CD4-positive, alpha-beta T cell treated with Interleukin-17A for 1 hour (primary cell): ENCODE data around the gene NFIA.
A peak's percentile ranks its signal among the peaks of the same experiment; 100 is the strongest.

Experiments
- DNase-seq: peaks from one replicate; pipeline ENCODE4 v3.0.0-alpha.2; 2020

The NFIA gene

DNA sequence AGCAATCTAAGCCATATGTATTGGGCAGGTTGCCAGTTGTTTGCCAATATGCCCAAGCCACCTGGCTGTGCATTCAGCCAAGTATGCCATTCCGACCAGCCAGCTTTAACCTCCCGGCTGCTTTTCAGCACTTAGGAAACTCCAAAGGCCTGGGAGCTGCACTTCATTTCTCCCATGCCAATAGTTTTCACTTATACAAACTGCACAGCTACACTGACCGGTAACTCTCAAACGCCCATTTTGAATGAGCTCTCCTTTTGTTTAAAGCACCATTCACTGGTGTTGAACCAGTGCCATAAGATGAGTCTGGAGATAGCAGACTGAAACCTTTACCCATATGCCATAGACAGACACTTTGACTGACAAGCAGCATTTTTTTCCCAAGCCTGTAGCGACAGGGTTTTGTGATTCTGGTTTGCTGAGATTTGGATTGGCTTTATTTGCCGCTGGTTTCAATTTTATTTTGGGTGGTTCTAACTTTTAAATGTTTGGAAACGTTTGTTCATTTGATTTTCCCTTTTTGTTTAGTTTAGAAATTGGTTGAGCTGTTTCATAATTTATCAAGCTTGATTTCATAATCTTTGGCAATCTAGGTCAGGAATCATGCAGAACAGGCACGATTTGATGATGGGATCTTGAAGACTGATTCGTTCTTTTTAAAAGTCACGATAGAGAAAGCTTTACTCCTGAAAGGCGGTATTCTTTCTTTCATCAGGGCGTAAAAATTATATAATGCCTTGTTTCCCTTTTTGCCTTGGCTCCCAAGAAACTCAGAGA, 144.6 kb downstream of the NFIA start:
- DNase-seq: no peak

DNA sequence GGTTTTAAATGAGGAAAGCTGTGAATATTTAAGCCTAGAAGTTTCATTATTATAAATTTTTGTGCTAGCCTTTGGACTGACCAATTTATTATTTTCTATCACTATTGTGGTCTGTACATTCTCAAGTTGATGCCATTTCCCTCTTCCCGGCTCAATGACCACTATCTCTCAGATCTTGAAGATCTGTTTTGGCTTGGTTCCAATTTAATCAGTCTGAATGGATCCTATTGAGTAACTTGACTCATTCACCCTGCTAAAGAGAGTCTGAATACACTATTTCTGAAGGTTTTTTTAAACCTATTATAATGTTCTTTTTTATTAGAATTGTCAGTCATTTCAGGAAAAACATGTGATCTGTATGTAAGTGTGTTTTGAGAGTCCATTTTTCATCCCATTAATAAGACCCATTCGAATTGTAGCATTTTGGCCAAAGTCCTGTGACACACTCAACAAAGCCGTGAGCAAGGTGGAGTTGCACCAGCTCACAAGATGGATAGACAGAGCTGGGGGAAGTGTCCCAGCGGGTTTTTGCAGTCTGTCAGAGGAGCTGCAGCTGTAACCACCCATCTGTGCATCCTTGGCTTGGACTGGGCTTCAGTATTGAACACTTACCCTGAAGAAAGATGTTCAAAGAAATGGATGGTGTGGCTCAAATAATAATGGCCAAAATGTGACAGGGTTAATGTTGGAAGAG, 145.6 kb downstream of the NFIA start:
- DNase-seq: no peak

DNA sequence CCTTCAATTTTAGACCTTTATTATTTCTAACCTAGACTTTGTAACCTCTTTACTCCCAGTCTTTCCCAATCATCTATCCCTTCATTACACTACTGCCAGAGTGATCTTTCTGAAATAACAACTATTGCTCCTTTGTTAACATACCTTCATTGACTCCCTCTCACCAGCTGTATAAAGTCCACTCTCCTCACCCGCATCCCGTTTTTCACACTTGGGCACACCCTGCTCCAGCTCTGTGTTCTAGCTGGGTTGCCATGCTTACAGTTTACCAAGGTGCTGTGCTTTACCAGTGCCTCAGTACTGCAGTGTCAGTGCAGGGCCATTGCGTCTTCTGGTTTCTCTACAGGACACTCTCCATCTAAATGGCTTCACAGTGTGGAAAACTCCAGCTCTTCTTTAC, 148.2 kb downstream of the NFIA start:
- no peak for DNase-seq

DNA sequence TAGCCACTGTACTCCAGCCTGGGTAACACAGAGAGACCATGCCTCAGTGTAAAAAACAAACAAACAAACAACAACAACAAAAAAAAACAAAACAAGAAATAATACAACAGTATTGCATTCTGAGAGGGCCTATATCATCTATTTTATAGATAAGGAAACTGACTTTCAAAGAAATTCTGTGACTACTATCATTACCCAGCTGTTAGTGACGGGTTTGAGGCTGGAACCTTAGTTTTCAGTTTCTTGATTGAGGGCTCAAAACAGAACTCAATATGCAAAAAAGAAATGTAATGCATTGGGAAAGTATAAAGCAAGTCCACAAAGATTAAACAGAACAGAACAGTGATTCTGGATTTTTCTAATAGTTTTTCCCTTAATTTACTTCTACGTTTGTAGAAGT, 149.4 kb downstream of the NFIA start:
- DNase-seq: no peak

DNA sequence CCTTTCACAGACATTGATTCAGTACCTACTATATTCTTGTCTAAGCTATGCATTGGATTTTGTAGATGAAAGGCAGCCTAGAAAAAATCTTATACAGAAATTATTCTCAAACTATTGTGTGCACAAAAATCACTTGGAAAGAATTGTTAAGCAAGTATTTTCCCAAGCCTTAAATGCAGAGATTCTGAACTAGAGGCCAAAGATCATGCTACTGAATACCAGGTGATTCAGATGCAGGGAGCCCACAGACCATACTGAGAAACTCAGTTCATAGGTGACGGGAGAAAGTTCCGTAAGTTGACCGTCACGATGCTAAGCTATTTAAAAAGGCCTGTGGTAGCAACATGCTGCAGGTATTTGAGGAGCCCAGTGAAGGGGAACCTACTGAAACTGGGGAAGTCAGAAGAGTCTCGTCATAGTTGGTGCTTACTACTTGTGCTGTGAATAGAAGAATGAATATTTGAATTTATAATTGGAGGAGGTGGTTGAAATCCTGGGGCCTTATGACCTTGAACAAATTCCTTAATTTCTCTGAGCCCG, 150.8 kb downstream of the NFIA start:
- no peak for DNase-seq

DNA sequence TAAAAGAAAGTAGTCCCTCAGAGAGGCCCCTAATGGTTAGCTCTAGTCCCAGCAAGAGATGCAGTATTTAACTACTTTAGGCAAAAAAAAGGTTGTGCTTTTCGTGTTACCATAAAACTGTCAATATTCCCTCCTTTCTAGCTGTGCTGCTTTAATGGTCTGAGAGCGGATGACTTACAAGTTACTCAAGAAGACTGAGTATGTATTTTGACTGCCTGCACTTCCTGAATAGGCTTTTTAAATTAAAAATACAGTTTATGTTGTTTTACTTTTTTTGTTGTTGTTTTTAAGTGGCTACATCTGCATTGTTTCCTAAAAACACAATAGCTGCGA, 152.2 kb downstream of the NFIA start:
- DNase-seq: no peak

DNA sequence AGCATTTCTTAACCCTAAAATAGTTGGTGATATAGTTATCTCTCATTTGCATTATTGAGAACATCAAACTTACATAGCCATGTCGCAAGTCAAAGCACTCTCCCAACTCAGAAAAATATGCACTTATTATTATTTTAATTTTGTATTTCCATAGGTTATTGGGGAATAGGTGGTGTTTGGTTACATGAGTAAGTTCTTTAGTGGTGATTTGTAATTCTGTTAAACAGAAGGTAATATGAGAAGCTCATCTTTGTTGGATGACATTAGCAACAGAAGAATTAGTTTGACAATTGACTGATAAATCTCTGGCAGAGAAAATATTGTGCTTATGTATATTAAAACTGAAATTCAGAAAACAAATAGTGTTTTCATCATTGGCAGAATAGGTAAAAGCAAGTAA, 154.8 kb downstream of the NFIA start:
- no peak for DNase-seq

DNA sequence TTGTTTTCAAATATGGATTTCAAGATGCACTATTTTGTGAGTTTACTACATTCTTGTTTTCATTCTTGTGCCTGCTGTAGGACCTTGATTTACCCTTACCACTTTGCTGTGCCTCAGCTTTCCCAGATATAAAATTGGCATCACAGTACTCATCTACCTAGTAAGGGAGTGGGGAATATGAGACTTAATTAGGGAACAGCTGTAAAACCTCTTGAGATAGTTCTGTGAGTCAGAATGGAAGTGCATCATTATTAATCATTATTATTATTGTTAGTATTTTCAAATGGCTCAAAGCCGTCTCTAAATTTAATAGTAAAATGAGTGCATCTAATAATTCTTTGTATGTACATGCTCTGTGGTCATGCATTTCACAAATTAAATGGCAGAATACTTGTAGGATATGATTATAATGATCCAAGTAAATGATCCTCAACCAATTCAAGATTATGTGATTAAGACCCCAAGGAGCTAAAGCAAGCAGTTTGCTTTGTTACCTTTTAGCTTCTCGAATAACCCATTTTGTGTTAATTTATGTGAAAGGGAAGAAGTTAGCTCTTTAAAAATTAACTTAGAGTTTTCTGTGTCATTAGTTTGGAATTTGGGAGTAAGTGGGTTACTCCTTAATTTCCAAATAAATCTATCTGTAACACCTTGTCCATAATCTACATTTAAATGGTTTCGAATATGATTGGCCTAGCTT, 155.4 kb downstream of the NFIA start:
- no peak for DNase-seq

DNA sequence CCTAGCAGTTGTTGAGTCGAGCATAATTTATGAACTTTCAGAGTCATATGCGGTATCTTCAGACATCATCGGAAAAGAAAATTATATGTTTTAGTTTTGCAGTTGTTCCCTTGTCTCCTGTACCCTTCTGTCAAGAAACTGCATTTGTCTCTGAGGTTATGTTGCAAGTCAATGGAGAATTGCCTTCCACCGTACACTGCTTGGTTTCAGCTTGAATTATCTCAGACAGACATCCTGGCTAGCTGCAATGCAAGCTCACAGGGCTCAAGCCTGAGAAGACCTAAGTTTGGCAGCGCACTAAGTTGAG, 156.0 kb downstream of the NFIA start:
- DNase-seq: no peak

DNA sequence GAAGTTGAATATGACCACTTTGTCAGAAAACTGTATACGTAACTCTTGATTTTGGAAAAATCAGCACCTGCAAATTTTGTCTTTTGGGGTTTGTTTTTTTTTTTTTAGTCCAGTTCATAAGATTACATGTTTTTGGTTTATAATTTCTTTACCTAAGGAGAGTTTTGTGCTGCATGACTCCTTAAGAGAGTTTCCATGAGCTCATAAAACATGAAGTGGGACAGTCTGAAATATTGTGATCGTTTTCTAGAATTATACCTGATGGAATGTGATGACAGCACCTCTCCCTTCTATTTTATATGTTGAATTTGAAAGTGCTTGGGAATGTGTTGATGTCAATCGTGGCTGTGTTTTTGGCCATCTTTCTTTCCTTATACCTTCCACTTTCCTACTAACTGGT, 158.5 kb downstream of the NFIA start:
- no peak for DNase-seq

DNA sequence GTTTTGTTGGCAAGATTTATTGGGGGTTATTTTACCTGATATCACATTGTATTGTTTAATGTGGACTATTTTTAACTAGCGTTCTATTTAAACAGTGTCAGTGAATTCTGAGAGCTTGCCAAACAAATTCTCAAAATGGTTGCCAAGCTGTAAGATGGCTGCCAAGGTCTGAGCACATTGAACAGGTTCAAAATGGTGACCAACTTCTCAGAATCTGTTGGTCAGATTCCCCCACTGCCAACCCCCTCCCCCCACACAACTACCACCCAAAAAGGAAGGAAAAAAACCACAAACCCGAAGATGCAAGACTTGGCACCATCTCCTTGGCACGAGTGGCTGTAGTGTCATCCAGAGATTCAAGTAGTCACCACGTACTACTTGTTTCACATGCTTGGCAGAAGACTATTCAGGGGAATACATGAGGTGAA, 159.1 kb downstream of the NFIA start:
- DNase-seq: no peak

DNA sequence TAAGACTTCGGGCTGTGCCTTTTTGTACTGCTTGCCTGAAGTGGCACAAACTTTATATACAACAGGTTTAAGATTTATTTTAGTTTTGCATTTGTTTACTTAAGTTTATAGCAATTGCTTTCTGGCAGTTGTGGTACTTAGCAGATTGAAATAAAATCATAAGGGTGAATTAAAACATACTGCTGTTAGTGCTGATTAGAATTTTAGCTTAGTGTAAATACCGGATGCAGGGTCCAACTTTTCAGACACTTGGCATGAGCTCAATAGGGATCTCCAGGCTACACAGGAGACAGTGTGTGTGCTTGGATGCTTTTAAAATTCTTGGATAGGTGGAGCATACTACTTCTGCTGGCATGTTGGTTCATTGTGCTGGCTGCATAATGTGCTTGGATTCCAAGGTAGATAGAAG, 159.6 kb downstream of the NFIA start:
- no peak for DNase-seq

DNA sequence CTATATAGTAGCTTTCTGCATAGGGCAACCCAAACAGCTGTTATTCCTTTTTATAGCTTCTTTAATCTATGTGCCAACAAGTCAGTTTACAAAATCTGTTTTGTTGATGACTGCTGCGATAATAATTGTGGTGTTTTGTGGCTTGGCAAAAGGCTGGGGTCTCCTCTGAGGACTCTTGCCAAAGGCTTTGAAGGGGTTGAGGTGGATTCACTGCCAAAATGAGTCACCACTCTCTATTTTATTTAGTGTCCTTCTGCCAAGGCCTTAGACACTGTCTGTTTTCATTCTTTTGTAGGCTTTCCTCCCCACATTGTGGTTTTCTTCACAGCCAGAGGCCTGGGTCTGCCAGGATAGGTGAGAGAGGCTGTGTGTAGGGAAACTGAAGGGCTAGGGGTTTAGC, 161.8 kb downstream of the NFIA start:
- no peak for DNase-seq

DNA sequence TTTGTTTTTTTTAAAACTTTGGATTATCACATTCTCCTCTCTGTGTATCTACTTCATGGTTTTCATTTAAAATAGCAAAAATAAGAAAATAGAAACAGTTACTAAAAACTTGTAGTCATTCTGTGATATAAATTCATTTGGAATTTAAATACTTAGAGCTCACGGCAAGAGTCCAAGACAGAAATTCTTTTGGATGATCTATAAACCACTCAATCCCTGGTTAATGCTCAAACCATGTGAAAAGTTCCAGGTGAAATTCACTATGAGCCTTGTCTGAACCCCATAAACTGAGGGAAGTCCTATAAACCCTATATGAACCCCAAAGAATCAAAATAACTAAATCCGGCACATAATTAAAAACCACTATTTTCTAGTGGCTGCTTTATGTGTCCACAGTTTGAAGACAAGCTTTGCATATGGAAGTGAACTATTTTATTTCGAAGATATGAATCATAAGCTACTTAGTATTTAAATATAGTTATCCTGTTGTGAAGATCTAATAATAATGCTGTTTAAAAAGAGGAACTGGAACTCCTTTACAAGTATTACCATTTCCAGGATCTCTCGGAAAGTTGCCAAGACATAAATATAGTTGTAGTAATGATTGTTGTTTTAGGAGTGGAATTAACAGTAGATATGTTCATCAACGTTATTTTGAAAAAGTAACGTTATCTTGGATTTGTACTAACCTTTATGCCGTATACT, 163.5 kb downstream of the NFIA start:
- no peak for DNase-seq

DNA sequence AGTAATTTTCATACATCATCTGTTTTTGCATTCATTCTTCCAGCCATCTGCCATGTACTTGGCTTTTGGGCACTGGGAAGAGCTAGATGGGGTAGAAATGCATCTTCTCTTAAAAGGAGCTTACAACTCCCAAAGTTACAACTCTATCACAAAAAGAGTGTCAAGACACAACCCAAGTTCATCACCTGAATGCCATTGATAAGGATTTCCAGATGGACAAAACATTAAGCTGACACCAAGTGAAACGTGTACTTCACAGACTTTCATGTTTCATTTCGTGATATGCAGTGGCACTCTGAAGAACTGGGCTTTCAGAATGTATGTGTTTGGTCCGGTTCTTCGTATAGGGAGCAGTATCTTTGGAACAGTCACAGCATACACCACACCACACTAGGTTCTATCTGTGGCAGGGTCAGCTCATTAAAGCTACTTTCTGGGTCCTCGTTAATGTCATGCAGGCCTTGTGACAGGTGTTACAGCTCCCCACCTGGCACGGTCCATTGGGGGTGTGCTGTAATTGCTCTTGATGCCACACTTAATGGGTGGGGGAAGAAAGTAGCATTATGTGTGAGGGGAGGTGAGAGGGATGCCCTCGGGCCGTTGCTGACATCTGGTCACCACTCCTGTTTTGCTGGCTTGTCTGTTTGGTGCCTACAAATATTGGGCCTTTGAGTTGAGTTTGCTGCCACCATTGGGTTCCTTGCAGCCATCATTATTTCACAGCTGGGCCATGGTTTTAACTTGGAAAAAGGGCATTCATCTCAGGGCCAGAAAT, 164.9 kb downstream of the NFIA start:
- DNase-seq: no peak

DNA sequence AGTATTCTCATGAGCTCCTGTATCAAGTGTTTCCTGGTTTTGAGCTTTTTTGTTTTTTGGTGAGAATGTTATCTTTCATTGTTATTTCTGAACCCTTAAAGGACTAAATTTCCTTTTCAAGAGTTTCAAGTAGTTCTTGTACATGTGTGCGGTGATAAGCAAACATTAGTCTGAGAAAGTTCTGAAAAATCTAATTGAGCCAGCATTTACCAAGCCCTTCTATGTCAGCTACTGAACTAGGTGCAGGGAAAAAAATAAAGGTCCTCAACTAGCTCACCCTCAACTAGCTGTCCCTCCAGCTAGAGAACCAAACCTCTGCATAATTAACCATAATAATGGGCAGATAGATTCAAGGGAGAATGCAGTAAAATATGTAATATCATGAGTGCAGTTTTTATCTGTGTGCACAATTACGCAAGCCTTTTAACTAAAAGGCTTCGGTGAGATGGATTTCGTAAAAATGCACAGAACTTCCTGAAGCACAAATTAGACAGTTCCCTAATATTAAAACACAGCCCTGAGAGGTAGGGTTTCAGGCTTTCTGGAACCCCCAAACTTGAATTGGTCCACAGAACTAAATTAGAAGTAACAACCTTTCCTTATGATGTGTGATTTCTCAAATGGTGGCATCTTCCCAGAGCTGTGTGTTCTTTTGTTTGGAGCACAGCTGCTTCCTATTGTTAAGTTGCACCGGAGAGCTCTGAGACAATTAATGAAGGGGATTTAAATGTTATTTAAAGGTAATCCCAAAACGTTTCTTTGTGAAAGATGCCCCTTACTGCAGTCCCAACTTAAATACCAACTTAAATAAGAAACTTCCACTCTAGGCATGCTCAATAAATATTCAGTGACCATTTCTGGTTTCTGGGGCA, 165.8 kb downstream of the NFIA start:
- no peak for DNase-seq

DNA sequence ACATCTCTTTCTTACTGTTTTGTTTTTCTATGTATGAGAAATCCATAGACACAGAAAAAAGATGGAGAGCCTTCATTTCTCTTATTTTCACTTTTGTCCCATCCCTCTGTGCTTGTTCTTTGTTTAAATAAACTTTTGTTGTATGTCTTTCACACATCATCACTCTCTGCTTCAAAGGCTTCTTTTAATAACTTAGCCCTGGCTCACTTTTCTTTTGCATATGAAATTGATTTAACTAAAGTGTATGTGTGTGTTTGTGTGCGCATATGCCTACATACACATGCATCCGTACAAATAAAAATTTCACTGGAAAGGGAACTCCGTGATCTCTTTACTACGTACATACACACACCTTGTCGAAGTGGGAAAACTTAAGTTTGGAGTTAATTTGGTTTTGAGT, 168.6 kb downstream of the NFIA start:
- DNase-seq: no peak

DNA sequence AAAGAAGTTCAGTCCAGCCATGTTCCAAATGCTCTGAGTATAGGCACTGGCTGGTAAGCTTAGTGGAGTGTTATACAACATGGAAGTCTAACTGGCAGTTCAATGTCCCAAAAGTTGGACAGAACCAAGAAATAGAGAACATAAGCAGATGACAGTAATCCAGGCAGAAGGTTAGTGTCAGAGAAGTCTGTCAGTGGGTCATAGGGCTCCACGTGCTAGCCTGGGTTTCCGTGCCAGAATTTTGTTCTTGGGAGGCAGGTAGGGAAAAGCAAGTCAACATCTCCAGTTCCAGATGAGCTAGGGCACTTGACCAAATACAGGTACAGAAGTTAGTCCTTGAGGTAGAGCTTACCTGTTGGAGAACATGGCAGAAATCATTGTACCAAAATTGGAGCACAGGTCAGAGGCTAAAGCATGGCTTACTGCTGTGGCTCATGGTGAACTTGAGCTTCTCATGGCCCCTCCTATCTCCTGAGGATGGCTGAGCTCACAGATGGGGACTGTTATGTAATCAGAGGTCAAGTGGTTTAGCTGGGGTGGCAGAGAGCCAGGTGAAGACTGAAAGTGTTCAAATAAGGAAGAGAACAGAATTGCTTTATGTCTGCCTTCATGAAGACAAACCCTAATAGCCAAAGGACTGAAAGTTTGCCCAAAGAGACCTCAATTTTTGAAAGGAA, 170.8 kb downstream of the NFIA start:
- DNase-seq: peak; percentile 18

DNA sequence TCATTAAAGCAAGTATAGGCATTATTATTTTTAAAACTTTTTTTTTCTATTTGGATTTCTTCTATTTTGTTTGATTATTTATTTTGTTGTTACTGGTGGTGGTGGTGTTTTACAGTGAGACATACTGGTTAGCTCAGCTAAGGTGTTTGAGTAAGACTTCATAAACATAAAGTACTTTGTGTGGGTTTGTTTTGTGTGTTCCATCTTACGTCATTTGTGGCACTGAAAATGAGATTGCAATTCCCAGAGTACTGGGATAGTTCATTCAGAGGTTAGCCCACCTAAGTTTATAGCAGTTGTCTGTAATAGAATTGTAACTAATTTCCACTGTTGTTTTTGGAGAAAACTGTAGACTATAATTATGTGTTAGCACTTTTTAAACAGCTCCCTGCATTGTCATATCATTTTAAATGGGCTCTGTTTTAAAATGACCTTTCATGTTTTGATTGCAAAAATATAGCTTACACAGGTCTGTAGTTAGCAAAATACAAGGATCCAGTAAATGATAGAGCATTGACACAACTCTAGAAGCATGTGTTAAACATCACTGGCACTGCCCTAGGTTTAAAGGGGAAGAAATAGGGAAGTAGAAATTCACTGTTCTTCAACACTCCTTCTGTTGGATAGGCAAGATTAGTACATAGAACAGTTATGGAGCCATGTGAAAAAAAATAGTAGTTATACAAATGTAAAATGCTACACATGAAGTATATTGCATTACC, 171.7 kb downstream of the NFIA start:
- DNase-seq: no peak

DNA sequence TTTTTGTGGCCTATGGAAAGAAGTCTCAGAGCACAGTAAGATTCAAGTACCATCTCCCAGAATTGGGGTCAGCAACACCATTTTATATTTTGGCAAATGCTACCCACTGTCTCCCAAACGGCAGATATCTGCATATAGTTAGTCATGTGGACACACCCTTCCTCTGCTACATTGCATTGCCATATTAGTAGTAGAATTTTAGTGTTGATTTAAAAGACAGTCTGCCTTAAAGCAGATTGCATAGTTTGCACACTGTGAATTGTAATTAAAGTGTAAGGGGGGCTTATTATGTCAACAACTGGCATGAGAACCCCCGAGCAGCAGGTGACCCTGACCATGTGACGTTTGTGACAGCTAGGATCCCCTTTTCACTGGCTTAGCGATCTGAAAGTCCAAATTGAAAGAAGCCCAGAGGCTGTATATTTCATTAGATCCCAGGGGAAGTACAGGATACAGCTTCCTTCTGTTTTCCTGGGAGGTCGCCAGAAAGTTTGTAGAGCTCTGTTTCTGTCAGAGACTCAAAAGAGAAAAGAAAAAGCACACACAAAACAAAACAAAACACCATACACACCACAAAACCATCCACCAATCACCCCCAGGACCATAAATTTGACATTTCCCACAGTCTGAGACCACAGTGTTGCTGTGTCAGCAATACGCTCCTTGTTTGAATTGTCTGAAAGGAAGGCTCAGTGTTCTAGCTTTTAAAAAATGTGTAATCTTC, 172.4 kb downstream of the NFIA start:
- peak; percentile 3 for DNase-seq
